Stimulated activated CD8-positive, alpha-beta memory T cell treated with anti-CD3 and anti-CD28 coated beads, Interleukin-7, amount 100 ng/mL, for 24 hours (primary cell): ENCODE measurements around the gene MYF6.
"Not testable (repeated sequence)": the region's sequence is repeated elsewhere in the genome, so short reads cannot be mapped to it uniquely, and the experiment has no call there.

Source experiments
- DNase-seq: peaks from one replicate; pipeline ENCODE4 v3.0.0-alpha.2; 2020; ENCODE audit warnings: low read depth

The MYF6 gene

DNA sequence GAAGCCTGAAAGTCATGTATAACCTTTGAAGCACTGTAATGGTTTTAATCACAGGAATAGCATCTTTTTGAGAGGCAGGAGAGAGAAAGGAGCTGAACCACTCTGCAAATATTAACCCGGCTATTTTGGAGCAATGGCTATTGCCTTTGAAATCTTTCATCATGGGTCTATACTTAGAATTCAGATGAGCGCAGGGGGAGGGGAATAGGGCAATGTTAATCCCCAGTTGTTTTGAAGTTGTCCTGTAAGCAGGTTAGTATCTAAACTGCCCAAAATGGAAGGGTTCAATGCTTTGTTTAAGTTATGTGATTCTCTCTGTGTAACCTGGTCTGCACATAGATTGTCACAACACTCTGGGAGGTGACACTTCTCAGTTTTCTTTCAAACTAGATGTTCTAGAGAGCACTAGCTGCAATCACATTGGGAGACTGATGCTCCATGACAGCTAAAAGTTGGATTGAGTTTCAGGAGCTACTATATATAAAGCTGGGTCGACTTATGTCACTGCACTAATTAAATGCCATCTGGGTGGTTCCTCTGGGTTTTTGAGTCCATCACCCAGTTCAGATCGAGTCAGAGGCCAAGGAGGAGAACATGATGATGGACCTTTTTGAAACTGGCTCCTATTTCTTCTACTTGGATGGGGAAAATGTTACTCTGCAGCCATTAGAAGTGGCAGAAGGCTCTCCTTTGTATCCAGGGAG is at the start of gene MYF6:
Gene MYF6, plus strand, starts transcription at position 509 of the 704 bp plus-strand sequence. Its CDS starts 86 bp downstream, at position 595.
- DNase-seq, result no peak

DNA sequence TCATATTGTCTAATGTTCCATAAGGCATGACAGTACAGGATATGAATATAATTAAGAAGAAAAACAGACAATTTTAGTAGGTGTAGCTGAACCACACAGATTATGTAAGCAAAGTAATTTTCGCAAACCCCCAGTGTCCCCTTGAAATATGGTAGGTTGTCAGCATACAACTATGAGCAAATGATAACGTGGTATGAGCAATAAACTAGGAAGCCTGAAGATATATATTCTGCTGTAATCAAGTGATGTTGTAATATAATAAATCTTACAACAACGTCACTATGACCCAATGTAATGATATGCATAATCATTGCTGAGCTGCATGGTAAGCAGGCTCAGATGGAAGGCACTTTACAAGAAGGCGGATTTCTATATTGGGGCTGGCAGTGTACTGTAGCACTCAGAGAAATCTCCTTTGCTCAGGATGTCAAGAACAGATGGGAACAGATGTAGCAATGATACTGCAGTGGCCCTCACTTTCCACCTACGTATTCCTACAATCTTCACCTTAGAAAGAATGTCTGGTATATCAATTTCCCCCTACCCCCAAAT is 47.8 kb upstream of the MYF6 start:
- DNase-seq, result no peak

DNA sequence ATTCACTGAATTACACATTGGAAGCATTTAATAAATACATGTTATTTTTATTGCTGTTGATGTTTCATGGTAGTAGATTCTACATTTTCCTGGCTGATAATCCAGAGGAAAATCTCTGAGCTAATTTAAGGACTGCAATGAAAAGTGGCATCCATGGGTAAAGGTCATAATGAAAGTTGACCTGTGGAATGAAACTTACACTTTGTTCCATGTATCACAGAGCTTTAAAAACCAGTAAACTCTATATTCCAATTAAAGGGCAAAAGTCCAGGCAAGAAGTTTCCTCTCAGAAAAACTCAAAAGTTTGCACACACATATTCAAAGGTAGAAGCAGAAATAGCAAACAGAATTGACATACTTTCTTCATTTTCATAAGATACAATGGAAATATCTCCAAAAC is 44.8 kb upstream of the MYF6 start:
- no peak for DNase-seq

DNA sequence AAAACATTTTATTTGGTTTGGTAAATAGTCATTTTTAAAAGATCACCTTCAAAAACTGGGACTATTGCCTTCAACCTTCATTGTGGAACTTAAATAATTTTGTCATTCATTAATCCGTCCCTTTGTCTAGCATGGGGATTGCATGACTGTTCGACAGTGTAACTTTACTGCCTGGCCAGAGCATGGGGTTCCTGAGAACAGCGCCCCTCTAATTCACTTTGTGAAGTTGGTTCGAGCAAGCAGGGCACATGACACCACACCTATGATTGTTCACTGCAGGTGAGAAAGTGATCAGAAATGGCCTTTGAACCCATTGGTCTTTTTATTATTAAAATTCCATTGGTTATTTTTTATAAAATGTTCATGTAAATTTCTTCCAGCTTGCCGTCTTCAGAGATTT is 37.2 kb upstream of the MYF6 start:
- DNase-seq, result no peak

DNA sequence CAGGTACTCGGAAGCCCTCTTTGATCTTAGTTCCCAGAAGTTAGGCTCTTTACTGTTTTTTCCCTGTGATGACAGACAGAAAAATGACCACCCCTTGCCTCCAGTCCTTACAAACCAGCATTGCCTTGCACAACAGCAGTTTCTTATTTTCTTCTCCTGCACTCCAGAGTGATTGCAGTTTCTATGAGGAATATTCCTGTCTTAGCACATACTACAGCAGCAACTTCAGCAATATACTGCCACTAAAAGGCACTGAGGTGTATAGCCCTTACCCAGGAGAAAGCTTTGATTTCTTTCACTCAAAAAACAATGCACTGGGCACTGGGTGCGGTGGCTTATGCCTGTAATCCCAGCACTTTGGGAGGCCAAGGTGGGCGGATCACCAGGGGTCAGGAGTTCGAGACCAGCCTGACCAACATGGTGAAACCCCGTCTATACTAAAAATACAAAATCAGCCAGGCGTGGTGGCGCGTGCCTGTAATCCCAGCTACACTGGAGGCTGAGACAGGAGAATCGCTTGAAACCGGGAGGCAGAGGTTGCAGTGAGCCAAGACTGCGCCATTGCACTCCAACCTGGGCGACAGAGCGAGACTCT is 31.3 kb upstream of the MYF6 start:
- not testable (repeated sequence) for DNase-seq

DNA sequence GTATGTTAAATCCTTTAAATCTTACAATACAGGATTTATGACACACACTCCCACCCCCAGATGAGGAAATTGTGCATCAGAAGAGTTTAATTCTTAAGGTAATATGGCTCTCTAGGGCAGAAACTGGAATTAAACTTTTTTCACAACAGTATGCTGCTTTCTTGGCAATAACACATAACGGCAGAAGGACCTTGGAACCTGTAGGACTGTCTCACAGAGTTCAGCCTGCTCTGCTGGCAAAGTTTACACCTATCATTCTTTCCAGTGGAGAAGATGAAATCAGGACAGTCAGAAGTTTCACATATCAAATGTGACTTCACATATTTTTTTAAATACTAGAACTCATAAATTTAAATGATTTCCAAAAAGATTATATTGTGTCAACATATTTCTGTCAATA is 30.6 kb upstream of the MYF6 start:
- DNase-seq, result no peak

DNA sequence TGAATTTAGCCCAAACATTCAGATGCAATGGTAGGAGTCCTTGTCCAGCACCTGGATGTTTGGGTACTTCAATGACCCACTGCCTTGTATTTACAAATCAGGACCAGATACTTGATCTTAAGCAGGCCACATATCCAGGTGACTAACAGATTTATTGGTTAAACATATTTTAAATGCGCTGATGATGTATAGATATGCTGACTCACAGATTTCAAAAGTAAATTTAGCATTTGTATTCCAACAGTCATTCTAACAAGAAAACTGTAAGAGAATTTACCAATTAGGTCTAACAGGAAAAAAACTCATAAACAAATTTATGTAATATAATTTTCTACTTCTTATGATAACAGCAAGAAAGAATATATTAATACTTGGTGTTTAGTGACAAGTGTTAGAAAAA is 29.4 kb upstream of the MYF6 start:
- no peak for DNase-seq

DNA sequence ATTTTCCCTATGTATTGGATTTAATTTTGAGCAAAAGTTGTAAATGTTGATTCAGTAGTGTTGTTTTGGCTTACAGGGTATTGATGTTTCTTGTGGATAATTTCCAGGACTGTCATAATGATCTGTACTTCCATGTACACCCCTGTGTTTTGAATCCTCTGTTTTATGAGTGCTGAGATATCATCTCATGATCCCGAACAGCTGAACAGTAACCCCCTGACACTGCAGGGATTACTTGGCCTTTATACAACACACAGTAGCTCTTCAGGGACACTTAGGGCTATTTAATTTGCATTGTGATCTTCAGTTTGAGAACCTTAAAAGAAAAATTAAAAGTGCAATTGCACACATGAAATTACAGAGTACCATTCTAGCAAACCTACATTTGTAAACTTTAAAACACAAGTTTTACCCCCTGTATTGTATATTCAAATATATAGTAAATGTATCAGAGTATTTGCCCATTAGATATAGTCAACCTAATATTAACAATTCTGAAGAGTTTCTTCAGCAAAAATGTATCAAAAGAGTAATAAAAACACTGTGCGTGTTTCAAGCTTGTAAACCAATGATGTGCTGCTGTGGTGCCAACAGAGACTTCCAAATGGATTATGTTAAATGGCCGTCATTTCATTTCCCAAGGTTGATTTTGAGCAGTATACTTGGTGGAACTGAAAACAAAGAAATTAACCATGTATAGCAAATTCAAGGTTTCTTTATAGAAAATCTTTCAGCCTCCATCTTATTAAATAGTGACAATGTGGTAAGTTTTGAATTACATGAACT is 27.9 kb upstream of the MYF6 start:
- no peak for DNase-seq

DNA sequence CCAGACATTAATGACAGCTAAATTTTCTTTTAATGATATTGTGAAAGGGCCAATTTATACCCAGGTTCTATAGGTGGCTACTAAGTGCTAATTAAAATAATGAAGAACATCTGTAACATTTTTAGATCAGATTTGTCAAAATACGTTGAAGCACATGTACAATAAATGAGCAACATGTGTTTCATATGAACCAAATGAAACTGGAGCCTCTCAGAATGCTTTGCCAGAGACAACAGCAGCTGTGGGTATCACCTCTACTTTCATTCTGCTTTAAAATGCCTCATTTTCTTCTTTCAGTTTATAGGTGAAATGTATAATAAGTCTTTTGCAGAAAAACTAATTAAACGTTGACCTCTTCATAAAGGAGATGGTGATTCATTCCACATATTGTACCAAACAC is 26.1 kb upstream of the MYF6 start:
- DNase-seq, result no peak

DNA sequence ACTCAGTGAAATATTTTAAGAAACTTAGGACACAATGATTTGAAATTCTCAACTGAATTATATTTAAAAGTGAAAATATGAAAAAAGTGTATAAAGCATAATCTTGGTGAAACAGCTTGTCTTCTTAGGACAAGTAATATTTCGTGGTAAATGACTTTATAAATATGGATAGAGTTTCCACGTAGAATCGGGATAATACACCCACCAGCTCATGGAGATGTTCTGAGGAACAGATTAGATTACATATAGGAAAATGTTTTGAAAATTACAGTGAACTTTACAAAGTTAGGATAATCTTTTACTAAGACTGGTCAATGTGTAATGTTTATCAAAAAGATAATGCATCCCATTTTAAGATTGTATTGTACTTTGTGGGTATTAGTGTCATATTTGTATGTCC is 25.6 kb upstream of the MYF6 start:
- no peak for DNase-seq

DNA sequence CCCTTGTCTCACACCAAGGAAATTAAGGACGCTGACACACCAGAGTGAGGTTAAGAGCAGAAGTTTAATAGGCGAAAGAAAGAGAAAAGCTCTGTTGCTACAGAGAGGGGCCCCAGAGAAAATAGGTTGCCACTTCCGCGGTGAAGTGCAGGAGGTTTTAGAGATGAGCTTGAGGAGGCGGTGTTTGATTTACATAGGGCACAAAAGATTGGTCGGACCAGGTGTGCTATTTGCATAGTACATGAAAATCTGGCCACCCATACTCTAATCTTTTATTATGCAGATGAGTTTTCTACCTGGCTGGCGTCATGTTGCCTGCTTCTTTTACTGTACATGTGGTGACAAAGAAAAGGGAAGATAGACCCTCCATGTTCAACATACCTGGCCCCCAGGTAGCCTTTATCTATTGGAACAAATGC is 23.3 kb upstream of the MYF6 start:
- DNase-seq, result no peak

DNA sequence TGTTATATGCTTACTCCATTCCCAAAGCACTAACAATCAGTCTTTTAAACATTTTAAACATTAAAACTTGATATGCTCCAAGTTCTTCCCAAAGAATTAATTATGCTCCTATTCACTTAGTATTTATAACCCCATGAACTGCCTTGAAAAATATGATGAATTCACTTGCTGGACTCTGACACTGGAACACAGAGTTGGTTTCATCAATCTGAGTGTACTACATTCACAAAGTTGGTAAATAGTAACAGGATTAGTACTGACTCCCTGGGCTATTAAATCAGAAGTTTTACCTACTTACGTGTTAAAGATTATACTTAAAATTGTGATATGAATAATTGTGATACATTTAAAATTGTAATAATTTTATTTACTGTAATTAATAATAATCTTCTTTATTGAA is 17.3 kb upstream of the MYF6 start:
- no peak for DNase-seq

DNA sequence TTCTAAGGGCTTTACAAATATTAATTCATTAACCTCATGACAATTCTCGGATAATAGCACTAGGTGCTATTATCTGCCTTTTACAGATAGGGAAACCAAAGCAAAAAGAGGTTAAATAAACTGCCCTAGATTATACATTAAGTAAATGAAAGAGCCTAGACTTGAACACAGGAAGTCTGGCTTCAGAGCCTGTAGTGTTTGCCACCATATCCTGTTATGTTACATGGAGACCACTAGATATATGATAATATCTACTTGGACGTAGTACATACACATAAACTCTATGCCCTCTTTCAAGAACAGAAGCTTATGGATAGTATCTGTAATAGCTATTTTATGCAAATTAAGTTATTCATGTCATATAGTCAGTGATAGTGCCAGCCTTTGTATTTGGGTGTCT is 16.9 kb upstream of the MYF6 start:
- DNase-seq, result no peak

DNA sequence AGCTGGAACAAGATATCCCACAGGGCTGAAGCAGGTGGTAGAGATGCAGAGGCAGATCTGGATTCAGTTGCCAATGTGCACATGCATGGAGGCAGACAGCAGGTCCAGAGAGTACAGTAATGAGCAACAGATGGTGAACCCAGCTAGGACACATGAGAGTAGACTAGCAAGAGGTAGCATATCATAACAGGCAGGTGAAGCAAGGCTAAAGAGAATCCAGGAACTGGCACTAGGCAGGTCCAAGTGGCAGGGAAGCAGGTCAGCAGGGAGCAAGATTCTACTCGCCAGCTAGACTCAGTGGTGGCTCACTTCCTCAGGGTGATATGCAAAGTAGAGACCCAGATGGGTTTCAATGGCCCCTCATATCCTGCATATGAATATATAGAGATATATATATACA is 15.3 kb upstream of the MYF6 start:
- DNase-seq, result no peak

DNA sequence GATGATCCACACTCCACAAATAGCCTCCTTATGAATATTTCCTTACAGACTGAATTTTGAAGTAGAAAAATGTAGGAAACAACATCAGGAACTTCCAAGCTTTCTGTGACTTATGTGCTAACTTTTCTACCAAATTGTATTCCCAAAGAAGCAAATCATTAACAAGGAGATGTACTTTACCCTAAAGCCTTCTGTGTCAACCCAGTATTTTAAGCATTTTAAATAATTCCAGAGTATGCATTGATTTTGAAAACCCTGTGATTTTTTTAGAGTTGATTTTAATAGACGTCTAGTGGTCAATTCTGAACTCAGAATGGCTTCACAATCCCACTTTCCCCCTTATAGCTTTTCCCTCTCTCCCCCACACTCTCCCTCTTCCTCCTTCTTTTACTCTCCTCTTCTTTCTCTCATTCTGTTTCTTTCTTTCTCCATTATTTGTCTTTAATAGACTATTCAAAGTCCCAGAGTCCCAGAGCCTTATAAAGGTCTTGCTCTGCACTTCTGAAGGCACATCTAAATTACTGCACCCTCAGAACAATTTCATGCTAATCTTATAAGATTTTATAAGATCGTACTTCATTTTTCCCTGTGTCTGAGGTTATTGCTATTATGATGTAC is 10.1 kb upstream of the MYF6 start:
- DNase-seq, result no peak

DNA sequence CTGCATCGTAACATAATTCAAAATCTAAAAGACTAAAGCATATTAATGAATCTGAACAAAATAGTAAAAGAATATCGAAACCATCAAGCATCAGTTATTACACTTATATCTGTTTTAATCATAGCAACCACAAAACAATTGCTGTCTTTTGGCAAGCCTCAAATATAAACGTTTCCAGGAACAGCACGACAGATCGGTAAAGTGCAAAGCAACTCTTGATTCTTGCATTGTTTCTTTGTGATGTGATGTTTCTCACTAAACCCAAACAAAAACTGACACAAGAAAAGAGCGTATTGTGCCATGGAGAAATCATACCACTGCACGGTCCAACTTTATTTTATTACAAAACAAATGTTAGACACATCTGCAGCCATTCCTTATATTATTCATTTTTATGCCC is 9.2 kb upstream of the MYF6 start:
- no peak for DNase-seq

DNA sequence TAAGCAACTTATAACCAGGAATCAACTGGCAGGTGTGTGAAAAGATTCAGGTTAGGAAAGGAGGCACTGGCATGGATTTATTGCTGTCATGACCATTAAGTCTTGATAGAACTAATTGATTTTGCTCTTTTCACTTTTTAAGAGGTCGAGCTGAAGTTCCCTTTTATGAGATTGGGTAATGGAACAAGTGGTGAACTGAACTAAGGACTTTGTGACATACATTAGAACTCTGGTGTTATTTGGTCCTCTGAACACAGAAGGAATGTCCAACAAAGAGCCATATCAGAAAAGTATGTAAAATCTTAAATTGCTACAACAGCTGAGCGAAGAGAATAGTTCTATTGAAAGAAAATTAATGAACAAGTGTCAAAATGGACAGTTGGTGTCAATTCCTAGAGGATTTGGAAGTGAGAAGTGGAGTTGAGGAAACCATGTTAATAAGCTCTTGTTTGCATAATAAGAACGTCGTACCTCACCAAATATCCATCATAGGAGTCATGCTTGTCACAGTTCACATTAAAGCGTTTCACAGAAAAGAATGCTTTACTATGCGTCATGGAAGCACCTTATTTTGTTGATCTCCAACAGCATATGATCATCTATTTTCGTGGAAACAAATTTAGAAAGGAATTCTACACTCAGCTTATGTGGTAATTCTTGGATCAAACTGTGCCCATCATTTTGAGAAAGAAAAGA is 8.4 kb upstream of the MYF6 start:
- DNase-seq, result no peak

DNA sequence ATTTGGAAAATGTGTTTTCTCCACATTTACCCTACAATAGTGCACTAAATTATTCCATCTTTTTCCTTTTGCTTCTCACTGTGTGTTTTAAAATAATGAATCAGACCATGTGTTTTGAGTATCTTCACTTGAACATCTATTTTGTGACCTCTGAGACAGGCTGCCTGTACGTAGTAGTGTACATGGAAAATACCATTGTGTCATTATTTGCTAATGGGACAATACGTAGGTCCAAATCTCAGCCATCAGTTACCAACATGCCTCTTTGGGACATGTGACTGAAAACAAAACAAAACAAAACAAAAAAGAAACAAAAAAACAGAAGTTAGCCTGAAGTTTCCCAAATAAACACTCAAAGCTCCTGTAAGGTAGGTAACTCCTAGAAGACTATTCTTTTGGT is 7.1 kb upstream of the MYF6 start:
- no peak for DNase-seq

DNA sequence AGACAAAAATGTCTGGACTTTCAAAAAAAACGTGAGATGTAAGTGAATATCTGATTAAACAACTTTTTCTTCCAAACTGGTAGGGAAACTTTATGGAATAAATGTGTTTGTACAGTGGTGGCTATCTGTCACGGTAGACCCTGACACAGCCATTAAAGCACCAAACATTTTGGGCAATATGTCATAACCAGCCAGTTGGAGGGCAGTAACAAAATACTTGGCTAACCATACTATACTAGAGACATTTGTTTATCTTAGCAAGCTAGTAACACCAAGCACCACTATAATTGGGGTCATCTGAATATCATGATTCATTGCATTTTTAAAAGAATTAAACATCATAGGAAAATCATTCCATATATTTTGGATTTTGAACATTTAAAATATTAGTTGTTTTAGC is 6.0 kb upstream of the MYF6 start:
- no peak for DNase-seq

DNA sequence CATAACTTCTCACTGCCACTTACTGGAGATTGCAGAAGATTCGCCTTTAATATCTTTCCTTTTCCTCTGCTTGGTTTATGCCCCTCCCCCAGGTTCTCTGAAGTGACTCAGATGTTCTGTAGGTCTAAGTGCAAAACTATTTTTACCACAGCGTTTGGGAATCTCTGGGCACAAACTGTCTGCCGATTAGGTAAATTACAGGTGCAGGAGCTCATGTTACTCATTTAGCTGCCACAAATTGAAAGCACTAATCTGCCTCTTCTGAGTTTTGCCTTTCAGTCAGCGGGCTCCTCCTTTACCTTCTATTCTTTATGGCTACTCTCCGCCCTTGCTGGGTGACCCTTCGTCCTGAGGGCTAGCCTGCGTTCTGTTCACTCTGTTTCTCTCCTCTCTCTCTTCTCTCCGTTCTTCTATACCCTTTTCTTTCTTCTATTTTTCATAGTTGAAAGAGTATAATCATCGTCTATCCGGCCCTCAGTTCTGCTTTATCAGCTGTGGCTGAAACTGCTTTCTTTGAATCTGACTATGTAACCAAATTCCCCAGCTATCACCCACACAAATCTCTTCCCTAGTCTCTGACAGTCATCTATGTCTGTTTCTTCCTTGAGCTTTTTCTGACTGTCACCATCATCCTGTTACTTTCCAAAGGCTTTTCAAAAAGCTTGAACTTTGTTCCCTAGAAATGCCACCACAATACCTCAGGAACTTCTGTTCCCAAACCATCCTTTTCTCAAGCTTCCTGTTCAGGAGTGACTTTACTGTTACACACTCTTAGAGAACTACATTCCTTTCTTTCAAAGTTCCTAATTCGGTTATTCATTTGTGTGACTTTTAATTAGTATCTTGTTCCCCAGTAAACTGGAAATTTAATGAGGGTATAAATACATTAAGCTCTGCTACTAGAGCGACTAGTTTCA is 4.3 kb upstream of the MYF6 start:
- no peak for DNase-seq

DNA sequence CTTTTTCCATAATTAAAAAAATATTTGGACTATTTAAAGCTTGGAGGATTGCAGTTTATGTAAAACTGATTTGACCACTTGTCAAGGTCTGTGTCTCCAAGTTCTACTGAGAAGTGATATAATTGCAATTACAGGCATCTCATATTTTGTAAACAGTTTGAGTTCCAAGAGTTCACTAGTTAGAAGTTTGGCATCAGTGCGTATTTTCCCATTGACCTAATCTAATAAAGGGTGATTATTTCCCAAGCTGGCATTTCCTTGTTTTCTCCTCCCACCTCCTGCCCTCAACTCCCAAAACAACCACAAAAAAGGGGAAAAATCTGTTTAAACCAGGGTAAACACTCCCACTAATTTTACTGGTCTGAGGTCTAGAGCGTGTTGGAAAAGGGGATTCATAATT is 3.0 kb upstream of the MYF6 start:
- no peak for DNase-seq
